ENCODE results near the gene SEPTIN10.

DNA sequence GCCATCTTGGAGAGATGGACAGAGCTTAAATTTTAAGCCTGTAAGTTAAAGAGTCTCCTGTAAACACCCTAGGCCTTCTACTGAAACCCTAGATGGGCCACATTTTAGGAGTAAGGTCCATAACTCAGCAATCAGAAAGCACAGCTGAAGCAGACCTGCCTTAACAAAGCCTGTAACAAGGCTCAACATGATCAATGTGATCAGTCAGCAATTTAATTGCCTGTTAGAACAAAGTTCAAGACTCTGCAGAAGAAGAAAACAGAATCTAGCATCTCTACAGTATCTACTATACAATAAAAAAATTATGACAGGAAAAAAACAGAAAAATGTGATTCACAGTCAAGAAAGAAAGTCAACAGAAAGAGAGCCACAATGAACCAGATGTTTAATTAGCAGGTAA is 27.1 kb downstream of the SEPTIN10 start:
- TF ChIP-seq, protein P1, sequence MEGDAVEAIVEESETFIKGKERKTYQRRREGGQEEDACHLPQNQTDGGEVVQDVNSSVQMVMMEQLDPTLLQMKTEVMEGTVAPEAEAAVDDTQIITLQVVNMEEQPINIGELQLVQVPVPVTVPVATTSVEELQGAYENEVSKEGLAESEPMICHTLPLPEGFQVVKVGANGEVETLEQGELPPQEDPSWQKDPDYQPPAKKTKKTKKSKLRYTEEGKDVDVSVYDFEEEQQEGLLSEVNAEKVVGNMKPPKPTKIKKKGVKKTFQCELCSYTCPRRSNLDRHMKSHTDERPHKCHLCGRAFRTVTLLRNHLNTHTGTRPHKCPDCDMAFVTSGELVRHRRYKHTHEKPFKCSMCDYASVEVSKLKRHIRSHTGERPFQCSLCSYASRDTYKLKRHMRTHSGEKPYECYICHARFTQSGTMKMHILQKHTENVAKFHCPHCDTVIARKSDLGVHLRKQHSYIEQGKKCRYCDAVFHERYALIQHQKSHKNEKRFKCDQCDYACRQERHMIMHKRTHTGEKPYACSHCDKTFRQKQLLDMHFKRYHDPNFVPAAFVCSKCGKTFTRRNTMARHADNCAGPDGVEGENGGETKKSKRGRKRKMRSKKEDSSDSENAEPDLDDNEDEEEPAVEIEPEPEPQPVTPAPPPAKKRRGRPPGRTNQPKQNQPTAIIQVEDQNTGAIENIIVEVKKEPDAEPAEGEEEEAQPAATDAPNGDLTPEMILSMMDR (IDR thresholded peaks at IDR 0.05), result no peak
- TF ChIP-seq TCF7L2 (IDR thresholded peaks at IDR 0.05; ENCODE audit: low read depth, low read length), result no peak
